G401.6 (cell line): ENCODE results near the gene ACACB.
"Not testable (repeated sequence)": the region's sequence is repeated elsewhere in the genome, so short reads cannot be mapped to it uniquely, and the experiment has no call there.

ENCODE experiments used
- FAIRE-seq: peaks from 2 replicates; lab custom pipeline; 2012; peaks lifted over from hg19 to GRCh38; lab: Jason Lieb, UNC

ACACB gene

GRCh38 chr12:109140560-109140959 lies 24.2 kb downstream of the ACACB start:
- FAIRE-seq, result no peak

DNA sequence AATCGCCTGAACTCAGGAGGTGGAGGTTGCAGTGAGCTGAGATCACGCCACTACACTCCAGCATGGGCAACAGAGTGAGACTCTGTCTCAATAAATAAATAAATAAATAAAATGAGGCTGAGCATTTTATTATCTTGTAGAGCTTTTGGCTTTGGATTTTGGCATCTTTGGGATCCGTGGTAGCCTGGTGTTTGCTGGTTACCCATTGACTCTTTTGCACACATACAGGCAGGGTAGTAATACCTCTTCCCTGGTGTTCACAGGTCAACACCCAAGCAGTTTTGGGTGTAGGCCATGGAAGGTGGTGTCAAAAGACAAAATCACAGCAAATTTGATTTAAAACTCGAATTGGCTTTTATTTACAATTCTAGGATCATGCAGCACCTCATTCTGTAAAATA lies 27.8 kb downstream of the ACACB start:
- FAIRE-seq, result no peak

- not testable (repeated sequence) for FAIRE-seq
These were observed 30.7 kb downstream of the ACACB start for GRCh38 chr12:109147126-109147525.

- no peak for FAIRE-seq
These were observed 31.6 kb downstream of the ACACB start for GRCh38 chr12:109147954-109148353.

- no peak for FAIRE-seq
These were observed 33.8 kb downstream of the ACACB start for GRCh38 chr12:109150124-109150640.

DNA sequence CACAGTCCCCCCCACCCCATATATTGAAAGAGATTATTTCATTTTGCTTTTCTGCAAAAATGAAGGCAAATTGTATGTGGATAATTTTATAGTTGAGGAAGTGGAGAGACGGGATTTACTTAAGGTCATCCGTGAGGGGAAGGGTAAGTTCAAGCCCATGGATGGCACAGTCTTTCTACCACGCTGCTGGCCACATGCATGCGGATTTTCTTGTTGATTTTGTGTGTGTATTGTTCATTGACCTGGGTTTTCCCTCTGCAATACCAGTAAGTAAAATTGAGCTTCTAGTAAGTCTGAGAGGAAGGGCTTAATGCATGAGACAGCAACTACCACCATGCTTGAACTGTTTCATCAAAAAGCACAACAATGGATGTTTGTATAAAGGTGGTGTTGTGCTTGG lies 35.1 kb downstream of the ACACB start:
- no peak for FAIRE-seq

DNA sequence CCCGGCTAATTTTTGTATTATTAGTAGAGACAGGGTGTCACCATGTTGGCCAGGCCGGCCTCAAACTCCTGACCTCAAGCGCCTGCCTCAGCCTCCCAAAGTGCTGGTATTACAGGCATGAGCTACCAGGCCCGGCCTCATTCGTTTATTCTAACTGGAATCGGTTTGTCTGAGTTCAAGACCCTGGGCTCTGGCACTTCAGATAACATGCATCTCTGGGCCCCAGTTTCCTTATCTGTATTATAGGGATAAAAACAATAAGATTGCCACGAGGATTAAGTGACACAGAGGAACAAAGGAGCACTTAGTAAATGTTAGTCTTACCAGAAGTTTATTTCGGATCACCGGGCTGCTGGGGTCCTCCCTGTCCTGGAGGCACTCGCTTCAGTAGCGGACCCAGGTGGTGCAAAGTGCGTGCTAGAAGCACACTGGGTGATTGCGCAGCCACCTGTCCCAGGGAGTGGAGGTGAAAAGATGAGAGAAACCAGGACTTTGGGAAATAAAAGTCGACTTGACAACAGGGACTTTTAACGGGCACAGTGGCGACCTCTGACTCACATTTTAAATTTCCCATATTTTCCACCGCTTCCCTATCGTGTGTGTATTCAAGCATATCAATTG lies 37.5 kb downstream of the ACACB start:
- FAIRE-seq, result no peak

DNA sequence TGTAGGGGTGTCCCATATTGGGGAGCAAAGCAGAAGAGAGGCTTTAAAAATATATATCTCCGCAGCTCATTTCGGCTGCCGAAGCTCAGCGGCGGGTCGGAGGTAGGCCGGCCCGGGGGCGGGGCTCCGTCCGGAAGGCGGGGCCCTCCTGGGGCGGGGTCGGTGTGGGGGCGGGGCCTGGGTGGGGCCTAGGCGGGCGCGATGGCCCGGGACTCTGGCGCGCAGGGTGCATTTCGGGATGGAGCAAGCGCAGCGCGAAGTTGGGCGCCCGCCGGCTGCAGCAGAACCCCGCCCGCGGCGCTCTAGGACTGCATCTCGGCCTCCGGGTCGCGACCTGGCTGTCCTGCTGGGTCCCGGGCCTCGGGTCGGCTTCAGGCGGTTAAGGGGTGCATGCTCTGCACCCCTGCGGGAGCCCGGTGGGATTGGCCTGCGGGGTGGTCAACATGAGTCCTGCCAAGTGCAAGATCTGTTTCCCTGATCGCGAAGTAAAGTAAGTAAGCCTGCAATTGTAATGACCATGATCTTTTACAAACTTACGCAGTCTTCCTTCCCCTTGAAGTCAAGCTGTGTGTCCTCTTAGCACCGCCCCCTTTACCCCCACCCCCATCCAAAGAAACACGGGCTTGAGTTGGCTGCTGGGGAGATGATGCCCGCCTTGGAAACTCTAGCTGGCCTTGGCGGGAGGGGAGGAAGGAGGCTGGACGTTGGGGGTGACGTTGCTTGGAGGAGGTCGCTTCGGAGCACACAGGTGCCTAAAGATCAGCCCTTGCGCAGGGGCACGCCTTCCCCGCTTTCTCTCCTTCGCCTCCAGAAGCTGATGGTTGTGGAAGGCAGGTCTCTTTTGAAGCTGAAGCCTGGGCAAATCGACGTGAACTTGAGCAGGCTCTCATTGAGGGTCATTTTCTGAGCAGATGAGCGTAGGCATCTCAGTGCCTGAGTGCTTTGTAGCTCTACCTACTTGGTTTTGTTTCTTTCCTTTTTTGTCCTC lies 38.4 kb downstream of the ACACB start:
- FAIRE-seq, result peak; percentile 89

DNA sequence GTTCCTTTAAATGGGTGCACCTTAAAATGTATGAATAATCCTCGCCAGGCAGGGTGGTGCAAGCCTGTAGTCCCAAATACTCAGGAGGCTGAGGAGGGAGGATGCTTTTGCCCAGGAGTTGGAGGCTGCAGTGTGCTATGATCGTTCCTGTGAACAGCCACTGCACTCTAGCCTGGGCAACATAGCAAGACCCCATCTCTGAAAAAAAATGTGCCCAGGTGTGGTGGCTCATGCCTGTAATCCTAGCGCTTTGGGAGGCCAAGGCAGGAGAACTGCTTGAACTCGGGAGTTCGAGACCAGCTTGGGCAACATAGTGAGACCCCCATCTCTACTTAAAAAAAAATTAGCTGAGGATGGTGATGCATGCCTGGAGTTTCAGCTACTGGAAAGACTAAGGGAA lies 39.6 kb downstream of the ACACB start:
- no peak for FAIRE-seq

- no peak for FAIRE-seq
These were observed 40.2 kb downstream of the ACACB start for GRCh38 chr12:109156586-109156985.

GRCh38 chr12:109157986-109158385 lies 41.6 kb downstream of the ACACB start:
- FAIRE-seq, result no peak

- no peak for FAIRE-seq
These were observed 44.0 kb downstream of the ACACB start for GRCh38 chr12:109160433-109160832.

- FAIRE-seq, result no peak
These were observed 44.5 kb downstream of the ACACB start for GRCh38 chr12:109160873-109161272.

DNA sequence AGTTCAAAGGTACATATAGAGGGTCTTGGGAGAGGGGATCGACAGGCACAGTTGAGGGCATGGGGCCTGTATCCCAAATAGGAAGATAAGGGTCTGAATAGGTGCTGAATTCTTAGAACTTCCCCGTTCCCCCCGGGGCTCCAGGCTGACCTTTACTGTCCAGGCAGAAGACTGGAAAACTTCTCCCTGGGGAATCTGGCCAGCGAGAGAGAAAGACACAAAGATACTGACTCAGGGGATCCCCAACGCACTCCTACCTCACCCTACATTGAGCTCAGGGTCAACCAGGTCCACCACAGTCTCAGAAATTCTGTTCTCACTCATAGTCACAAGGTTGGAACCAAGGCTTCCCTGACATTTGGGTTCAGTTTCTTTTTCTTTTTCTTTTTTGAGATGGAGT lies 46.2 kb downstream of the ACACB start:
- no peak for FAIRE-seq

- no peak for FAIRE-seq
These were observed 46.8 kb downstream of the ACACB start for GRCh38 chr12:109163167-109163566.

DNA sequence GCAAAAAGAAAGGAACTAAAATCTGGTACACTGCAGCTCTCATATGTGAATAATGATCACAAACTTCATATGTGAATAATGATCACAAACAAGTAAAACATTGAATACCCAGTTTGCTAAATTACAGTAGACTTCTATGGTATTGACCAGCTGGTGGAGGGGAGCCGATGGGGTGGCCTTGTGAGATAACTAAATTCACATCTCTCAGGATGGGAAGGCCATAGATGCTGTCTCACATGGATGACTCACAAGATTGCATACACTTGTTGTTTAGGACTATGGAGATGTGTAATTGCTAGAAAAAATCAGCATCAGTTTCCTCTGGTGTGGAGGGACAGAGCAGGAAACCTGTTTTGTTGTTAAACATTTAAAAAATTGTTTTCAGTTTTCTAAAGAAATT lies 49.2 kb downstream of the ACACB start:
- FAIRE-seq, result no peak

- no peak for FAIRE-seq
These were observed 50.0 kb downstream of the ACACB start for GRCh38 chr12:109166371-109166770.

GRCh38 chr12:109167781-109168180 lies 51.4 kb downstream of the ACACB start:
- no peak for FAIRE-seq

- FAIRE-seq, result no peak
These were observed 52.9 kb downstream of the ACACB start for GRCh38 chr12:109169262-109169661.

GRCh38 chr12:109169686-109170085 lies 53.3 kb downstream of the ACACB start:
- no peak for FAIRE-seq

DNA sequence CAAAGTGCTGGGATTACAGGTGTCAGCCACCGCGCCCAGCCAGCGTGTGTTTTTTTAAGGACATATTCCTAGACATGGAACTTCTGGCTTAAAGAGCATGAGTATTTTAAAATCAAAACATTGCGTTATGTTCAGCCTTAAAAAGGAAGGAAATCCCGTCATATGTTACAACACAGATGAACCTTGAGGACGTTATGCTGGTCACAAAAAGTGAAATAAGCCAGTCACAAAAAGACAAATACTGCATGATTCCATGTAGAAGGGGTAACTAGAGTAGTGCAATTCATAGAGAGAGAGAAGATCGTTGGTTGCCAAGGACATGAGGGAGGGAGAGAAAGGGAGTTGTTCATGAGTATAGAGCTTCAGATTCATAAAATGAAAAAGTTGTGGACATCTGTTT lies 53.9 kb downstream of the ACACB start:
- no peak for FAIRE-seq

GRCh38 chr12:109172787-109173186 lies 56.4 kb downstream of the ACACB start:
- FAIRE-seq, result not testable (repeated sequence)
